Ovary (tissue), 9 donors: ENCODE data around the gene PDE4C. TPM values are rescaled to one million over a fixed set of nuclear protein-coding genes. Genes with fewer than 3 reads are reported as not detected.

Source experiments
- DNase-seq, 5 donors: peaks; one replicate each; pipeline ENCODE4 v3.0.0-alpha.2; 2019 to 2020
- H3K27ac ChIP-seq, 2 donors: fragments of 200-600 bp; one replicate each; pipeline versions ENCODE4 v1.5.1 to v1.8.0; 2019 to 2022
- H3K27me3 ChIP-seq: fragments of 200-600 bp; one replicate; pipeline ENCODE4 v1.8.0; 2022
- H3K36me3 ChIP-seq: fragments of 200-600 bp; sonication (generic); one replicate; pipeline ENCODE4 v1.5.1; 2019
- H3K4me1 ChIP-seq: one replicate; pipeline ENCODE4 v1.8.1; 2013; ENCODE audit warnings: mild to moderate bottlenecking, moderate library complexity; ENCODE audit not compliant: insufficient read depth
- H3K4me3 ChIP-seq: fragments of 200-600 bp; sonication (generic); one replicate; pipeline ENCODE4 v1.5.1; 2017
- H3K9me3 ChIP-seq, 2 donors: fragments of 200-600 bp in 1 of 2; sonication (generic) in 1 of 2; one replicate each; pipeline versions ENCODE4 v1.5.1 to v1.8.1; 2013 to 2019; ENCODE audit warnings: mild to moderate bottlenecking in 1 of 2, moderate library complexity in 1 of 2
- EP300 ChIP-seq: sonication (generic); formaldehyde crosslinking; IDR thresholded peaks from one replicate; pipeline ENCODE4 v1.6.1; 2017; ENCODE audit warnings: antibody characterized with exemption
- POLR2A ChIP-seq: fragments of 450-650 bp; IDR thresholded peaks from one replicate; pipeline ENCODE4 v1.6.1; 2017; ENCODE audit warnings: antibody characterized with exemption, mild to moderate bottlenecking, moderate library complexity
- WGBS, 3 donors: extraction: QIAGEN DNeasy Blood & Tissue Kit in 1 of 3; methylation state at CpG; one replicate each; pipeline versions ENCODE4 v1.1.5 to v1.1.7; 2013 to 2017; 5-methylcytosine and 5-hydroxymethylcytosine counted together
- intact Hi-C, 4 donors: fragments of 100-400 bp; cut with DNase I; formaldehyde crosslinking; loops; one replicate each; pipeline versions ENCODE4 v1.11.0 to v1.15.1; 2022 to 2023
- polyA plus RNA-seq, 2 donors: library from polyadenylated mRNA; stranded (reverse); fragments of 200-250 nt in 1 of 2; fragments of 350-450 nt in 1 of 2; fragmentation: Illumina TruSeq in 1 of 2; extraction: RNeasy Lipid Tissue Mini Kit (QIAGEN cat#74804) in 1 of 2; gene quantifications; one replicate each; pipeline ENCODE4 v1.2.3, GENCODE V29; 2013 to 2014
- total RNA-seq, 7 donors: library from RNA; depleted of rRNA in 2 of 7; stranded (reverse); fragments of >200 nt in 2 of 7; fragmentation: NEBNext Ultra II Directional in 3 of 7; extraction: Animal tissue kit (Norgen Biotek cat#: 25700) in 3 of 7; gene quantifications; one replicate each; pipeline versions ENCODE4 v1.1.0 to v1.2.4, GENCODE V29; 2016 to 2023
- TF ChIP-seq, protein P1 (sequence below), 3 donors: fragments of 450-650 bp in 2 of 3; fragments of 200-600 bp in 1 of 3; IDR thresholded peaks; one replicate each; pipeline versions ENCODE4 v1.5.1 to v1.8.0; 2016 to 2022; ENCODE audit warnings: antibody characterized with exemption in 3 of 3, mild to moderate bottlenecking in 1 of 3
- donor health status: DM: no; HTN: no; CAD: no; lungs with moderate emphysema.
- donor health status: DM: no; HTN: no; CAD: no.
- donor health status: Bipolar disorder and iron deficiency.
- donor health status: DM: yes; HTN: yes; CAD: no.
- donor health status: DM: no; HTN: no; CAD: no.
- donor health status: DM: yes; HTN: yes; CAD: no.

Gene PDE4C
- total and polyA plus RNA-seq, 9 donors: 0.50 to 1.7 (median 0.98) TPM; not detected in 1

DNA sequence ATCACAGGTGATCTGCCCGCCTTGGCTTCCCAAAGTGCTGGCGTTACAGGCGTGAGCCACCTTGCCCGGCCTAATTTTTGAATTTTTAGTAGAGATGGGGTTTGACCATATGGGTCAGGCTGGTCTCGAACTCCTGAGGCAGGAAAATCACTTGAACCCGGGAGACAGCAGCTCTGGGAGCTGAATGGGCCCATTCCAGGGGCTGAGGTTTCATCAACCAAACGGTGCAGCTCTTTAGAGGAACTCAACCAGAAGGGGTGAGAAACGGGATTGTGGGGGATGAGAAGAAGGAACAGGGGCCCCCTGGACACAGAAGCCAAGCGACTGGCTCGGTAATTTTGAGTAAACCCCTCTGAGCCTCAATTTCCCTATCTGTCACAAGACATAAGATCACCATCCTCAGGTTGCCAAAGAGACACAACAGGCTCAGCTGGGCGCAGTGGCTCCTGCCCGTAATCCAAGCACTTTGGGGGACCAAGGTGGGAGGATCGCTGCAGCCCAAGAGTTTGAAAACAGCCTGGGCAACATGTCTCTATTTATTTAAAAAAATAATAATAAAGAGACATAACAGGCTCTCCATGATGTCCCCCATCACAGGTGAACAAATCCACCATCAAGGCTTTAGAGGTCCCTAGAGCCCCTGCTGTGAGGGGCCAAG, 47.5 kb upstream of the PDE4C start:
- peaks cover 13% of the 10 kb centered on the region for H3K4me1 ChIP-seq

GRCh38 chr19:18271433-18271841, 45.2 kb upstream of the PDE4C start:
- TF ChIP-seq EP300 (no peak), POLR2A (no peak)
- TF ChIP-seq, protein P1, sequence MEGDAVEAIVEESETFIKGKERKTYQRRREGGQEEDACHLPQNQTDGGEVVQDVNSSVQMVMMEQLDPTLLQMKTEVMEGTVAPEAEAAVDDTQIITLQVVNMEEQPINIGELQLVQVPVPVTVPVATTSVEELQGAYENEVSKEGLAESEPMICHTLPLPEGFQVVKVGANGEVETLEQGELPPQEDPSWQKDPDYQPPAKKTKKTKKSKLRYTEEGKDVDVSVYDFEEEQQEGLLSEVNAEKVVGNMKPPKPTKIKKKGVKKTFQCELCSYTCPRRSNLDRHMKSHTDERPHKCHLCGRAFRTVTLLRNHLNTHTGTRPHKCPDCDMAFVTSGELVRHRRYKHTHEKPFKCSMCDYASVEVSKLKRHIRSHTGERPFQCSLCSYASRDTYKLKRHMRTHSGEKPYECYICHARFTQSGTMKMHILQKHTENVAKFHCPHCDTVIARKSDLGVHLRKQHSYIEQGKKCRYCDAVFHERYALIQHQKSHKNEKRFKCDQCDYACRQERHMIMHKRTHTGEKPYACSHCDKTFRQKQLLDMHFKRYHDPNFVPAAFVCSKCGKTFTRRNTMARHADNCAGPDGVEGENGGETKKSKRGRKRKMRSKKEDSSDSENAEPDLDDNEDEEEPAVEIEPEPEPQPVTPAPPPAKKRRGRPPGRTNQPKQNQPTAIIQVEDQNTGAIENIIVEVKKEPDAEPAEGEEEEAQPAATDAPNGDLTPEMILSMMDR (IDR thresholded peaks at IDR 0.05): no peak
- 8 to 12% (median 11%) methylated on average over 6 of the region's 6 CpGs for WGBS, 3 donors
- Histone ChIP-seq H3K27ac (peak overlapping the region in 1 of 2 donors; percentile 29), H3K4me1 (peaks cover 6% of the 10 kb centered on the region), H3K27me3 (no peaks in the 10 kb centered on the region), H3K36me3 (no peaks in the 10 kb centered on the region), H3K4me3 (no peak overlapping the region), H3K9me3 (no peaks in the 10 kb centered on the region)
- intact Hi-C loops: loop anchor here in 2 of 4 donors (10.0 kb wide), 1 partner anchor 143 kb away; the partner anchor contains the start of gene SSBP4 (in 2 of the 2)
- DNase-seq: peak in 4 of 5 donors; percentile 54 to 71 (median 66)

More for the DNA sequence above, 47.5 kb upstream of the PDE4C start:
- H3K4me3 ChIP-seq: no peak overlapping the region
- no peaks in the 10 kb centered on the region for H3K27me3 ChIP-seq
- no peaks in the 10 kb centered on the region for H3K9me3 ChIP-seq
- no peaks in the 10 kb centered on the region for H3K36me3 ChIP-seq
- TF ChIP-seq, protein P1 (IDR thresholded peaks at IDR 0.05): no peak
- no peak for TF ChIP-seq EP300
- TF ChIP-seq POLR2A: no peak
- intact Hi-C loops: loop anchor here in 2 of 4 donors (10.0 kb wide), 1 partner anchor 141 kb away; the partner anchor contains the start of gene SSBP4 (in 2 of the 2)
- peak in 1 of 5 donors; percentile 51 for DNase-seq
- 86 to 93% (median 93%) methylated on average over 13 of the region's 13 CpGs for WGBS, 3 donors
- H3K27ac ChIP-seq: peak overlapping the region in 1 of 2 donors; percentile 66

- TF ChIP-seq, protein P1 (IDR thresholded peaks at IDR 0.05): no peak
- TF ChIP-seq POLR2A (no peak), EP300 (no peak)
- Histone ChIP-seq H3K4me1 (peaks cover 6% of the 10 kb centered on the region), H3K36me3 (no peaks in the 10 kb centered on the region), H3K27me3 (no peaks in the 10 kb centered on the region), H3K4me3 (no peak overlapping the region), H3K9me3 (no peaks in the 10 kb centered on the region), H3K27ac (no peak overlapping the region)
- WGBS, 3 donors: 84 to 92% (median 87%) methylated on average over 9 of the region's 9 CpGs
- peak in 1 of 5 donors; percentile 26 for DNase-seq
- intact Hi-C loops: loop anchor here in 2 of 4 donors (10.0 kb wide), 1 partner anchor 144 kb away; the partner anchor contains the start of gene SSBP4 (in 2 of the 2)
These were observed 44.1 kb upstream of the PDE4C start for GRCh38 chr19:18270326-18270725.

DNA sequence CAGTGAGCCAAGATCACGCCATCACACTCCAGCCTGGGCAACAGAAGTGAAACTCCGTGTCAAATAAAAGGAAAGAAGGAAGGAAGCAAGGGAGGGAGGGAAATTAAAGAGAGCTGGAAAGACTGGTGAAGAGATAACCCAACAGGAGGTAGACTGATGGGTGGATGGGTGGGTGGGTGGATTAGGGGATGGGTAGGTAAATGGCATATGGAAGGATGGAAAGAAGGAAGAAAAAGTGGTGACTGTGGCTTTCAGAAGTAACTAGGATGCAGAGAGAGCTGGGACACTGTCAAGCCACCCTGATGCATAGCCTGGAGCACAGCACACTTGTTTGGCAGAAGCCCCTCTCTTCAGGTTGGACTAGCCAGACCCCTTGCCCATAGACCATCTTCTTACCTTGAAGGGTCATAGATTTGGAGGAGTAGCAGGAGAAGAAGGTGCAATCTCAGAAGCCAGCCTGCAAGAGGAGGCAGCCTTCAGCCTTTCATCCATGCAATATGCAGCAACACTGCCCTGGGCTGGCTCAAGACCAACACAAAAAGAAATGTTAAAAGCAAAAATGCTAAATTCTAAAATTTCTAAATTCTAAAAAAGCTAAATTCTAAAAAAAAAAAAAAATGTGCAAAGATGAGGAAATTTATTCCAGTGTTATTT, 43.0 kb upstream of the PDE4C start:
- no peak overlapping the region for H3K27ac ChIP-seq
- peak in 1 of 5 donors; percentile 36 for DNase-seq
- H3K36me3 ChIP-seq: no peaks in the 10 kb centered on the region
- H3K9me3 ChIP-seq: no peaks in the 10 kb centered on the region
- WGBS, 3 donors: 83 to 86% (median 85%) methylated on average over 2 of the region's 2 CpGs
- no peaks in the 10 kb centered on the region for H3K27me3 ChIP-seq
- intact Hi-C loops: loop anchor here in 2 of 4 donors (5.0 to 10.0 kb wide), 2 partner anchors 54 to 63 kb away; no protein-coding TSS in a partner anchor
- peaks cover under 1% of the 10 kb centered on the region for H3K4me1 ChIP-seq
- H3K4me3 ChIP-seq: no peak overlapping the region
- no peak for TF ChIP-seq POLR2A
